Measurements from ENCODE around the gene RYR2.

DNA sequence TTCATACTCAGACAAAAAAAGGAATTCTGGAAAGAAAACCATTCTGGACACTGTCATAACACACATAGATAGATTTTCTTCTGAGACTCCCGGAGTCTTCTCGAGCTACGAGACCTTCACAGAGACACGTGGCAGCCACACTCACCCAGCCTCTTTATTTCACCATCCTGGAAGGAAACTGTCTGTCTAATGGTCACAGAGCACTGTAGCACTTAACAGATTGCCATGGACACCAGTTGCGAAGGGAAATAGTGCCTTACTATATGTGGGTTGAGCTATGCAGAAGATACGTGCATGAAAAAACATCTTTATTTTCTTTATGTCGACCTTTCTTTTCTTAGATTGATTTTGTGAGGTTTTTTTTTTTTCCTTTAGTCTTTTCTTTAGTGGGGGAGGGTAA is 790.9 kb downstream of the RYR2 start:
- TF ChIP-seq, protein P1, sequence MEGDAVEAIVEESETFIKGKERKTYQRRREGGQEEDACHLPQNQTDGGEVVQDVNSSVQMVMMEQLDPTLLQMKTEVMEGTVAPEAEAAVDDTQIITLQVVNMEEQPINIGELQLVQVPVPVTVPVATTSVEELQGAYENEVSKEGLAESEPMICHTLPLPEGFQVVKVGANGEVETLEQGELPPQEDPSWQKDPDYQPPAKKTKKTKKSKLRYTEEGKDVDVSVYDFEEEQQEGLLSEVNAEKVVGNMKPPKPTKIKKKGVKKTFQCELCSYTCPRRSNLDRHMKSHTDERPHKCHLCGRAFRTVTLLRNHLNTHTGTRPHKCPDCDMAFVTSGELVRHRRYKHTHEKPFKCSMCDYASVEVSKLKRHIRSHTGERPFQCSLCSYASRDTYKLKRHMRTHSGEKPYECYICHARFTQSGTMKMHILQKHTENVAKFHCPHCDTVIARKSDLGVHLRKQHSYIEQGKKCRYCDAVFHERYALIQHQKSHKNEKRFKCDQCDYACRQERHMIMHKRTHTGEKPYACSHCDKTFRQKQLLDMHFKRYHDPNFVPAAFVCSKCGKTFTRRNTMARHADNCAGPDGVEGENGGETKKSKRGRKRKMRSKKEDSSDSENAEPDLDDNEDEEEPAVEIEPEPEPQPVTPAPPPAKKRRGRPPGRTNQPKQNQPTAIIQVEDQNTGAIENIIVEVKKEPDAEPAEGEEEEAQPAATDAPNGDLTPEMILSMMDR (IDR thresholded peaks at IDR 0.05): no peak
- no peak for TF ChIP-seq POLR2A (IDR thresholded peaks at IDR 0.05)
